BLaER1 (cell line): ENCODE results near the gene ISLR.

Source experiments
- H3K27ac ChIP-seq: shearing (Covaris generic); formaldehyde crosslinking; 2 replicates; pipeline ENCODE4 v1.8.1; 2022
- H3K27me3 ChIP-seq: shearing (Covaris generic); formaldehyde crosslinking; 2 replicates; pipeline ENCODE4 v1.8.1; 2022
- H3K36me3 ChIP-seq: shearing (Covaris generic); formaldehyde crosslinking; 2 replicates; pipeline ENCODE4 v1.8.1; 2022
- H3K4me1 ChIP-seq: shearing (Covaris generic); formaldehyde crosslinking; 2 replicates; pipeline ENCODE4 v1.8.1; 2022
- H3K4me2 ChIP-seq: shearing (Covaris generic); formaldehyde crosslinking; 2 replicates; pipeline ENCODE4 v1.8.1; 2022
- H3K4me3 ChIP-seq: shearing (Covaris generic); formaldehyde crosslinking; 2 replicates; pipeline ENCODE4 v1.8.1; 2022
- H3K9ac ChIP-seq: shearing (Covaris generic); formaldehyde crosslinking; 2 replicates; pipeline ENCODE4 v1.8.1; 2022
- H3K9me3 ChIP-seq: shearing (Covaris generic); formaldehyde crosslinking; 2 replicates; pipeline ENCODE4 v1.8.1; 2022
- H4K20me1 ChIP-seq: shearing (Covaris generic); formaldehyde crosslinking; 2 replicates; pipeline ENCODE4 v1.8.1; 2022
- Cebpa-rat ChIP-seq: shearing (Covaris generic); IDR thresholded peaks from 2 replicates; pipeline ENCODE4 v1.8.1; 2022

ISLR gene

GRCh38 chr15:74202452-74203401 lies 29.2 kb downstream of the ISLR start, which contains the start of gene STRA6:
STRA6 (minus strand) TSS chr15:74202787; CDS start chr15:74202267, 520 bp downstream.
- peak within 1 kb of the TSS; percentile 53; the same call in 1 of the 2 replicates for H3K9ac ChIP-seq
- no peak within 1 kb of the TSS; the same call in 1 of the 2 replicates for H3K4me3 ChIP-seq
- H3K4me2 ChIP-seq, result peak within 1 kb of the TSS; percentile 82

GRCh38 chr15:74203914-74204431 lies 30.5 kb downstream of the ISLR start:
- Histone ChIP-seq H4K20me1 (no peaks in the 10 kb centered on the region), H3K4me3 (no peak overlapping the region), H3K9me3 (no peaks in the 10 kb centered on the region), H3K9ac (no peak overlapping the region), H3K27me3 (no peaks in the 10 kb centered on the region), H3K36me3 (no peaks in the 10 kb centered on the region), H3K4me1 (peaks cover 68% of the 10 kb centered on the region), H3K27ac (no peak overlapping the region), H3K4me2 (no peak overlapping the region)
- TF ChIP-seq Cebpa-rat, result no peak

More at GRCh38 chr15:74202452-74203401, 29.2 kb downstream of the ISLR start, which contains the start of gene STRA6:
- Histone ChIP-seq H3K27ac (peak within 1 kb of the TSS; percentile 38; the same call in 1 of the 2 replicates), H3K4me1 (peaks cover 78% of the 10 kb centered on the region), H3K9me3 (no peaks in the 10 kb centered on the region), H4K20me1 (no peaks in the 10 kb centered on the region), H3K27me3 (no peaks in the 10 kb centered on the region), H3K36me3 (no peaks in the 10 kb centered on the region)
- no peak for TF ChIP-seq Cebpa-rat

- H3K4me3 ChIP-seq, result no peak overlapping the region
- H3K4me2 ChIP-seq, result peak overlapping the region; percentile 54
- H3K27me3 ChIP-seq, result no peaks in the 10 kb centered on the region
- H3K9ac ChIP-seq, result no peak overlapping the region
- H4K20me1 ChIP-seq, result no peaks in the 10 kb centered on the region
- no peak for TF ChIP-seq Cebpa-rat
- H3K27ac ChIP-seq, result no peak overlapping the region
- H3K36me3 ChIP-seq, result no peaks in the 10 kb centered on the region
- no peaks in the 10 kb centered on the region for H3K9me3 ChIP-seq
- peaks cover 59% of the 10 kb centered on the region for H3K4me1 ChIP-seq
Observed at GRCh38 chr15:74205582-74205947, 32.1 kb downstream of the ISLR start.

GRCh38 chr15:74206801-74207281 lies 33.3 kb downstream of the ISLR start:
- H3K9ac ChIP-seq, result no peak overlapping the region
- H3K4me3 ChIP-seq, result no peak overlapping the region
- no peak for TF ChIP-seq Cebpa-rat
- H3K27me3 ChIP-seq, result no peaks in the 10 kb centered on the region
- no peaks in the 10 kb centered on the region for H3K9me3 ChIP-seq
- H3K4me2 ChIP-seq, result no peak overlapping the region
- H4K20me1 ChIP-seq, result no peaks in the 10 kb centered on the region
- no peaks in the 10 kb centered on the region for H3K36me3 ChIP-seq
- H3K27ac ChIP-seq, result no peak overlapping the region
- H3K4me1 ChIP-seq, result peaks cover 46% of the 10 kb centered on the region

- Histone ChIP-seq H3K4me3 (no peak overlapping the region), H3K36me3 (no peaks in the 10 kb centered on the region), H3K27me3 (no peaks in the 10 kb centered on the region), H3K9ac (no peak overlapping the region), H3K4me1 (peaks cover 42% of the 10 kb centered on the region), H3K9me3 (no peaks in the 10 kb centered on the region), H3K27ac (no peak overlapping the region), H4K20me1 (no peaks in the 10 kb centered on the region), H3K4me2 (no peak overlapping the region)
- no peak for TF ChIP-seq Cebpa-rat
Observed at GRCh38 chr15:74207652-74208440, 34.3 kb downstream of the ISLR start.

GRCh38 chr15:74208496-74208895 lies 35.0 kb downstream of the ISLR start:
- Histone ChIP-seq H3K4me1 (peaks cover 42% of the 10 kb centered on the region), H3K36me3 (no peaks in the 10 kb centered on the region), H4K20me1 (no peaks in the 10 kb centered on the region), H3K27me3 (no peaks in the 10 kb centered on the region), H3K9me3 (no peaks in the 10 kb centered on the region), H3K4me2 (no peak overlapping the region), H3K9ac (no peak overlapping the region), H3K4me3 (no peak overlapping the region), H3K27ac (no peak overlapping the region)
- TF ChIP-seq Cebpa-rat, result no peak

GRCh38 chr15:74208901-74209559 lies 35.5 kb downstream of the ISLR start:
- H3K9ac ChIP-seq, result no peak overlapping the region
- H3K4me2 ChIP-seq, result no peak overlapping the region; the same call in 1 of the 2 replicates
- no peak overlapping the region for H3K4me3 ChIP-seq
- no peaks in the 10 kb centered on the region for H3K36me3 ChIP-seq
- H3K9me3 ChIP-seq, result no peaks in the 10 kb centered on the region
- no peaks in the 10 kb centered on the region for H3K27me3 ChIP-seq
- no peaks in the 10 kb centered on the region for H4K20me1 ChIP-seq
- peaks cover 42% of the 10 kb centered on the region for H3K4me1 ChIP-seq
- H3K27ac ChIP-seq, result no peak overlapping the region
- TF ChIP-seq Cebpa-rat, result no peak

- Histone ChIP-seq H3K36me3 (no peaks in the 10 kb centered on the region), H4K20me1 (no peaks in the 10 kb centered on the region), H3K27me3 (no peaks in the 10 kb centered on the region), H3K4me2 (no peak overlapping the region; the same call in 1 of the 2 replicates), H3K4me3 (no peak overlapping the region), H3K9ac (no peak overlapping the region), H3K4me1 (peaks cover 42% of the 10 kb centered on the region), H3K9me3 (no peaks in the 10 kb centered on the region), H3K27ac (no peak overlapping the region)
- TF ChIP-seq Cebpa-rat, result no peak
Observed at GRCh38 chr15:74209560-74209958, 36.0 kb downstream of the ISLR start.

GRCh38 chr15:74209997-74210671 lies 36.6 kb downstream of the ISLR start:
- no peak overlapping the region for H3K4me2 ChIP-seq
- H4K20me1 ChIP-seq, result no peaks in the 10 kb centered on the region

More at GRCh38 chr15:74209997-74210671, 36.6 kb downstream of the ISLR start:
- Histone ChIP-seq H3K4me1 (peaks cover 41% of the 10 kb centered on the region), H3K4me3 (no peak overlapping the region), H3K36me3 (no peaks in the 10 kb centered on the region), H3K9me3 (no peaks in the 10 kb centered on the region), H3K27ac (no peak overlapping the region), H3K27me3 (no peaks in the 10 kb centered on the region), H3K9ac (no peak overlapping the region)
- no peak for TF ChIP-seq Cebpa-rat
